HEK293T (cell line): ENCODE results near the gene TTLL11.

Experiments used
- CTCF ChIA-PET: fragments of 350-600 bp; formaldehyde crosslinking; extraction: SDS; loops from one replicate; lab custom pipeline; 2021; ENCODE audit warnings: antibody characterized with exemption, inconsistent platforms; lab: Yijun Ruan, JAX
- POLR2A ChIA-PET: fragments of 350-600 bp; formaldehyde crosslinking; extraction: SDS; loops from one replicate; lab custom pipeline; 2020; ENCODE audit warnings: antibody characterized with exemption, inconsistent platforms; lab: Yijun Ruan, JAX
- DNase-seq: peaks from one replicate; pipeline ENCODE4 v3.0.0; 2012; ENCODE audit warnings: mixed read lengths; ENCODE audit errors: extremely low spot score
- ARNT ChIP-seq: fragments of 450-650 bp; IDR thresholded peaks from 2 replicates; pipeline ENCODE4 v1.6.1; 2017; ENCODE audit warnings: mild to moderate bottlenecking
- BHLHE40 ChIP-seq: fragments of 450-650 bp; IDR thresholded peaks from 2 replicates; pipeline ENCODE4 v1.6.1; 2016; ENCODE audit warnings: mild to moderate bottlenecking, moderate library complexity, borderline replicate concordance
- CTBP1 ChIP-seq: fragments of 450-650 bp; IDR thresholded peaks from 2 replicates; pipeline ENCODE4 v1.6.1; 2016; ENCODE audit warnings: borderline replicate concordance
- ELF4 ChIP-seq: fragments of 450-650 bp; IDR thresholded peaks from 2 replicates; pipeline ENCODE4 v1.6.1; 2017; ENCODE audit warnings: antibody characterized with exemption
- FOXA1 ChIP-seq: fragments of 450-650 bp; IDR thresholded peaks from 2 replicates; pipeline ENCODE4 v1.6.1; 2016; ENCODE audit warnings: mild to moderate bottlenecking
- FOXK2 ChIP-seq: fragments of 450-650 bp; IDR thresholded peaks from 2 replicates; pipeline ENCODE4 v1.6.1; 2016; ENCODE audit warnings: mild to moderate bottlenecking
- FOXM1 ChIP-seq: fragments of 450-650 bp; IDR thresholded peaks from 2 replicates; pipeline ENCODE4 v1.6.1; 2017; ENCODE audit warnings: mild to moderate bottlenecking, borderline replicate concordance
- HDGF ChIP-seq: fragments of 450-650 bp; IDR thresholded peaks from 2 replicates; pipeline ENCODE4 v1.6.1; 2017; ENCODE audit warnings: antibody characterized with exemption, borderline replicate concordance
- L3MBTL2 ChIP-seq: fragments of 450-650 bp; conservative IDR thresholded peaks from 2 replicates; pipeline ENCODE4 v1.6.1; 2016; ENCODE audit warnings: mild to moderate bottlenecking
- LEF1 ChIP-seq: fragments of 450-650 bp; IDR thresholded peaks from 2 replicates; pipeline ENCODE4 v1.6.1; 2017; ENCODE audit warnings: mild to moderate bottlenecking, borderline replicate concordance
- NFRKB ChIP-seq: fragments of 450-650 bp; IDR thresholded peaks from 2 replicates; pipeline ENCODE4 v1.6.1; 2016; ENCODE audit warnings: mild to moderate bottlenecking, moderate library complexity
- SP1 ChIP-seq: fragments of 450-650 bp; IDR thresholded peaks from 2 replicates; pipeline ENCODE4 v1.6.1; 2017
- SUZ12 ChIP-seq: fragments of 450-650 bp; IDR thresholded peaks from 2 replicates; pipeline ENCODE4 v1.6.1; 2016; ENCODE audit warnings: mild to moderate bottlenecking
- TARDBP ChIP-seq: fragments of 450-650 bp; IDR thresholded peaks from 2 replicates; pipeline ENCODE4 v1.6.1; 2016
- ZNF384 ChIP-seq: fragments of 450-650 bp; IDR thresholded peaks from 2 replicates; pipeline ENCODE4 v1.6.1; 2016
- TF ChIP-seq, protein P1 (sequence below): fragments of 450-650 bp; IDR thresholded peaks from 2 replicates; pipeline ENCODE4 v1.6.1; 2016

Gene TTLL11

GRCh38 chr9:121816845-121817450 is 276.2 kb downstream of the TTLL11 start:
- ChIA-PET POLR2A (no interaction called here), CTCF (no interaction called here)
- no peak for TF ChIP-seq SP1
- no peak for TF ChIP-seq TARDBP
- TF ChIP-seq HDGF = no peak
- no peak for TF ChIP-seq NFRKB
- no peak for TF ChIP-seq ZNF384
- no peak for TF ChIP-seq ARNT
- no peak for TF ChIP-seq CTBP1
- TF ChIP-seq, protein P1, sequence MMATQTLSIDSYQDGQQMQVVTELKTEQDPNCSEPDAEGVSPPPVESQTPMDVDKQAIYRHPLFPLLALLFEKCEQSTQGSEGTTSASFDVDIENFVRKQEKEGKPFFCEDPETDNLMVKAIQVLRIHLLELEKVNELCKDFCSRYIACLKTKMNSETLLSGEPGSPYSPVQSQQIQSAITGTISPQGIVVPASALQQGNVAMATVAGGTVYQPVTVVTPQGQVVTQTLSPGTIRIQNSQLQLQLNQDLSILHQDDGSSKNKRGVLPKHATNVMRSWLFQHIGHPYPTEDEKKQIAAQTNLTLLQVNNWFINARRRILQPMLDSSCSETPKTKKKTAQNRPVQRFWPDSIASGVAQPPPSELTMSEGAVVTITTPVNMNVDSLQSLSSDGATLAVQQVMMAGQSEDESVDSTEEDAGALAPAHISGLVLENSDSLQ = no peak
- no peak for TF ChIP-seq BHLHE40
- TF ChIP-seq FOXA1 = no peak
- TF ChIP-seq FOXK2 = no peak
- TF ChIP-seq FOXM1 = no peak
- no peak for TF ChIP-seq L3MBTL2
- no peak for TF ChIP-seq SUZ12
- no peak for DNase-seq

DNA sequence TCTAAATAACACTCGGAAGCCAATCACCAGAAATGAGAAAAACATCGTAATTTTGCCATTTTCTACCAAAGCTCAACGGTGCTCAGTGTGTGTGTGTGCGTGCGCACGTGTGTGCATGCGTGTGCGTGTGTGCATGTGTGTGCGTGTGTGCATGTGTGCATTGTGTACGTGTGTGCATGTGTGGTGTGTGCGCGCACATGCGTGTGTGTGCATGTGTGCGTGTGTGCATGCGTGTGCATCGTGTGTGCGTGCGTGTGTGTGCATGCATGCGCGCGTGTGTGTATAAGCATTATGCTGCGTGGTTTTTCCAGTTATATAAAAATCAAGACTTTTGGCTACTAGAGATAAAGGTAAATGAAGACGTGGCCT is 276.7 kb downstream of the TTLL11 start:
- TF ChIP-seq NFRKB = no peak
- TF ChIP-seq HDGF = no peak
- no peak for TF ChIP-seq BHLHE40
- TF ChIP-seq FOXM1 = no peak
- TF ChIP-seq SP1 = no peak
- TF ChIP-seq, protein P1 = no peak
- no peak for TF ChIP-seq TARDBP
- TF ChIP-seq LEF1 = no peak
- no peak for TF ChIP-seq ELF4
- TF ChIP-seq CTBP1 = no peak
- TF ChIP-seq FOXA1 = no peak
- TF ChIP-seq SUZ12 = no peak
- TF ChIP-seq ZNF384 = no peak
- no peak for TF ChIP-seq ARNT
- TF ChIP-seq L3MBTL2 = no peak
- no peak for TF ChIP-seq FOXK2
- no peak for DNase-seq
- ChIA-PET POLR2A (no interaction called here), CTCF (no interaction called here)

DNA sequence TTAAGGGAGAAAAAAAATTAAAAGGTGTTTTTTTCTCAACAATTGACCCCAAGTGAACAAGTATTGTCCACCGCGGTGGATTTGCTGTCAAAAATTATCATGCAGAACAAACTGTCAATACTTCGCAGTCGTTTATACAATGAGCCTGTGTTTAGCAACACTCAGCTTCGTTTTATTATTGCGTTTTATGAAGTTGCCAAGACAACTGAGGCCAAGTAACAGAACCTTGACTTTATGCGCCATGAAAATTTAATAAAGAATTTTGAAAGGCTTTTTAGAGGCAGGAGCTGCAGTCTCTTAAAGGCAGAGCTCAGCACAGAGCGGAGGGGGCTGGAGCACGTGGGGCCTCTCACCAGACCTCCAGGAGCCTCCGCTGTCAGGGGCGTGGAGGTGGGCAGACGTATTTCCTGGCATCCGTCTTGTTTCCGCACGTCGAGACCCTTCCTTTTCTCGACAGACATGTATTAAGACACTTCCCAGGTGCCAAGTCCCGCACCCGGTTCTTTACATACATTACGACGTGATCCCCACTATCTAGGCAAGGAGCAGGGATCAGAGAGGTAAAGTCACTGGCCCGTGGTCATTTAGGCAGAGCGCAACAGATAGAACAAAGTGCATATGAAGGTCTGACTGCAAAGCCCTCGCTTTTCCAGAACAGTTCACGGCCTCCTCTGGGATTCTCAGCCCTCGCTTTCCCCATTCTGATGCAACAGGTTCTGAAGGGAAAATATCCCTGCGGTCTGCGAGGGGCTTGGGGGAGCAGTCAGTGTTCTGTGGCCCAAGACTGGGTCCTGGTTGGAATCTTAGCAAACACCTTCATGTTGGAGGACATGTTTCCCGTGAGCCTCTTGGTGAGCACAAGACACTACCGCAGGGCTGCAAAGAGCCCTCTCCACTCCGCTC is 277.3 kb downstream of the TTLL11 start:
- ChIA-PET CTCF (no interaction called here), POLR2A (no interaction called here)
- TF ChIP-seq ELF4 = no peak
- no peak for TF ChIP-seq SP1
- no peak for TF ChIP-seq LEF1
- TF ChIP-seq ZNF384 = no peak
- TF ChIP-seq, protein P1 = no peak
- TF ChIP-seq L3MBTL2 = no peak
- DNase-seq = no peak

DNA sequence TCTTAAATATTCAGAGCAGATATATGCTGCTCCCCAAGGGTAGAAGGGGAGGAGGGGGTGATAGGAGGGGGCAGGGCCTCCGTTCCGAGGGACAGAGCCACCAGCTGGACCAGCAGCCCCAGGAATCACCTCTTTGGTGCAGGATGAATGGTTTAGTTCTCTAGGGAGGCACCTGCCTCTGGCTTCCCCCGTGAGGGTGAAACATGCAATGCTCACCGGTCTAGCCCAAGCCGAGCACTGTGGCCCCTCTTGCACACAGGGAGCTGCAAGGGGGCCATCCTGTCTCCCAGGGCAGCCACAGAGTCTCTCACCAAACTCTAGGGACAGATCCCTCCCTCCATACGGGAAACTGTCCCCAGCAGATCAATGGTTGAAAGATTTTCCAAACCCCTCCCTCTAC is 278.0 kb downstream of the TTLL11 start:
- ChIA-PET CTCF (no interaction called here), POLR2A (no interaction called here)

DNA sequence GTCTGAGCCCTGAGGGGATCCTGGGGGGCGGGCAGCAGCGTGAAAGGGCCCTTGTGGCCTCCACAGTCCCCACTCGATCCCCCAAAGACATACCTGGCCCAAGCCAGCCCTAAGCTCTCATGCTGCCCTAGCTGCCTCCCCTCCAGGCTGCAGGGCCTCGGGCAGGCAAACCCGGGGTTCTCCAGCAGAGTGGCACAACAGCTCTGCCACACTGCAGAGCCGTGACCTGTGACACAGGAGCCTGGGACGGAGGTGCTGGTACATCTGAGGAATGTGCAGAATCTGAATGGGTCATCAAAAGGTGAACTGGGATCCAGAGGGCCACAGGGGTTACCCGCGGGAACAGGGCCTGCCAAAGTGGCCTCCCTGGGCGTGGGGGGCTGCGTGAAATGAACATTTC is 278.5 kb downstream of the TTLL11 start:
- POLR2A ChIA-PET = no interaction called here
- CTCF ChIA-PET = no interaction called here
- no peak for DNase-seq
- TF ChIP-seq ZNF384 (no peak), CTBP1 (no peak), BHLHE40 (no peak), FOXK2 (no peak), ARNT (no peak), SUZ12 (no peak), SP1 (no peak), NFRKB (no peak), L3MBTL2 (no peak), FOXA1 (no peak), ELF4 (no peak), FOXM1 (no peak), HDGF (no peak), TARDBP (no peak), LEF1 (no peak)

More for the DNA sequence above, 278.0 kb downstream of the TTLL11 start:
- no peak for DNase-seq
- no peak for TF ChIP-seq HDGF
- no peak for TF ChIP-seq LEF1
- TF ChIP-seq CTBP1 = no peak
- TF ChIP-seq FOXA1 = no peak
- no peak for TF ChIP-seq BHLHE40
- TF ChIP-seq FOXM1 = no peak
- no peak for TF ChIP-seq SP1
- TF ChIP-seq ZNF384 = no peak
- no peak for TF ChIP-seq FOXK2
- no peak for TF ChIP-seq L3MBTL2
- TF ChIP-seq ARNT = no peak
- TF ChIP-seq ELF4 = no peak
- TF ChIP-seq TARDBP = no peak
- TF ChIP-seq NFRKB = no peak
- TF ChIP-seq, protein P1 = no peak
- TF ChIP-seq SUZ12 = no peak
